Astrocyte (in vitro differentiated cells and primary cell): ENCODE results near the gene SLC22A5.

Source experiments
- CTCF ChIP-seq: IDR thresholded peaks from 2 replicates; pipeline ENCODE4 v1.5.1; 2011; ENCODE audit warnings: low read depth, mild to moderate bottlenecking, inconsistent platforms, low read length, moderate library complexity; ENCODE audit not compliant: insufficient read depth
- EZH2 ChIP-seq: IDR thresholded peaks from 2 replicates; pipeline ENCODE4 v1.6.1; 2012; ENCODE audit warnings: mild to moderate bottlenecking, low read length, inconsistent platforms; ENCODE audit not compliant: insufficient read depth

GRCh38 chr5:132319975-132320374, 49.5 kb upstream of the SLC22A5 start:
- no peak for TF ChIP-seq CTCF
- no peak for TF ChIP-seq EZH2
